Neural progenitor cell (in vitro differentiated cells): Measurements from ENCODE around the gene SELENOM.

Experiments used
- CTCF ChIP-seq: fragments of 200-600 bp; sonication (generic); IDR thresholded peaks from 2 replicates; pipeline ENCODE4 v1.5.1; 2017; ENCODE audit warnings: antibody characterized with exemption, mild to moderate bottlenecking
- EZH2 ChIP-seq: fragments of 200-600 bp; sonication (generic); IDR thresholded peaks from 2 replicates; pipeline ENCODE4 v1.6.1; 2017; ENCODE audit warnings: antibody characterized with exemption, mild to moderate bottlenecking, moderate library complexity
- EZH2phosphoT487 ChIP-seq: fragments of 200-600 bp; sonication (generic); IDR thresholded peaks from 2 replicates; pipeline ENCODE4 v1.6.1; 2017; ENCODE audit warnings: antibody characterized with exemption

DNA sequence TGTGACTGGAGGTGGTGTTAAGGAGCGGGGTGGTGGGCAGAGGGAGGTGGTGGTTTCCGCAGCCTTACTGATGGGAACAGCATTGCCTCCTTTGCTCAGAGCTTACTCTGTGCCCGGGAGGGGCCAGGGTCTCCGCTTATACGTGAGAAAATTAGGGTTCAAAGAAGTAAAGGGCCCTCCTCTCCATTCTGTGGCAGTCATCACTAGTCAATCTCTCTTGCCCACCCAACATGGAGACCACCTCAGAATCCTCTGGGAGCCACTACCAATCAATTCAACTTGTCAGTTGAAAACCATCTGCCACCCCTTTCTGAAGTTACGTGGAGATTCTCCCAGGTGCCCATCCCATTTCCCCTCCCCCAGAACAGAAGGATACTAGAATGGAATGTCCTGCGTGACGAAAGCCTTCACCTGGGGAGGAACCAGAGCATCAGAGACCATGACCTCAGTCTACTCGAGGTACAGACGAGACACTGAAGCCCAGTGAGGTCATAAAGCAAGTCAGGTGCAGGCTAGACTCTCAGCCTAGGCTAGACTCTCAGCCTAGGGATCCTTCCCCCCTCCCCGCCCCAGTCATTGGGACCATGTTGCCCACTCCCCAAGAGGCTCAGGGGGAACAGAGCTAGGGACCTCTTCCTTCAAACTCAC lies 2.0 kb downstream of the SELENOM start:
- TF ChIP-seq CTCF, result no peak
- TF ChIP-seq EZH2, result no peak
- TF ChIP-seq EZH2phosphoT487, result no peak
